A549 (cell line): Measurements from ENCODE around the gene ADNP2. TPM values are rescaled to one million over a fixed set of nuclear protein-coding genes. Genes with fewer than 3 reads are reported as not detected.

Experiments
- ATAC-seq, 2 experiments: fragments of 200-7000 bp in 1 of 2; fragments of >200 bp in 1 of 2; cut with Nextera tagmentation in 1 of 2; cut with Tn5 transposase in 1 of 2; 3 replicates each; pipeline versions ENCODE4 v1.8.0 to v1.9.1; 2018 to 2020; ENCODE audit warnings: mild to moderate bottlenecking in 1 of 2, moderate library complexity in 1 of 2
- CTCF ChIA-PET: fragments of 300-600 bp; sonication (Branson Sonifier 250); formaldehyde crosslinking; extraction: SDS; loops from one replicate; lab custom pipeline; 2021; ENCODE audit warnings: antibody characterized with exemption, inconsistent platforms; lab: Yijun Ruan, JAX
- POLR2A ChIA-PET: fragments of 350-600 bp; formaldehyde crosslinking; extraction: SDS; loops from one replicate; lab custom pipeline; 2021; ENCODE audit warnings: antibody characterized with exemption, inconsistent platforms; lab: Yijun Ruan, JAX
- DNase-seq, 2 experiments: peaks; one replicate each; pipeline versions ENCODE4 v3.0.0 to v3.0.0-alpha.2; 2011 to 2016; ENCODE audit warnings: low read depth in 1 of 2, low spot score in 1 of 2
- FAIRE-seq: peaks from 2 replicates; lab custom pipeline; 2011; peaks lifted over from hg19 to GRCh38; lab: Jason Lieb, UNC
- H3K27ac ChIP-seq, 2 experiments: fragments of >200 bp; sonication (Bioruptor Twin); formaldehyde crosslinking; 3 replicates each; pipeline ENCODE4 v1.5.1; 2016 to 2017
- H3K4me1 ChIP-seq: fragments of >200 bp; sonication (Bioruptor Twin); formaldehyde crosslinking; 3 replicates; pipeline ENCODE4 v1.6.1; 2016
- H3K4me2 ChIP-seq: fragments of >200 bp; sonication (Bioruptor Twin); formaldehyde crosslinking; 3 replicates; pipeline ENCODE4 v1.6.1; 2016
- H3K4me3 ChIP-seq: fragments of >200 bp; sonication (Bioruptor Twin); formaldehyde crosslinking; 3 replicates; pipeline ENCODE4 v1.5.1; 2016
- H3K9me3 ChIP-seq: fragments of >200 bp; sonication (Bioruptor Twin); formaldehyde crosslinking; 3 replicates; pipeline ENCODE4 v1.6.1; 2016
- CHD4 ChIP-seq: fragments of 200-600 bp; sonication (generic); IDR thresholded peaks from 2 replicates; pipeline ENCODE4 v1.6.1; 2016; ENCODE audit warnings: antibody characterized with exemption, mild to moderate bottlenecking, borderline replicate concordance
- EHF ChIP-seq: fragments of 250-450 bp; sonication (Bioruptor Pico); IDR thresholded peaks from 2 replicates; pipeline ENCODE4 v1.5.0; 2020; ENCODE audit warnings: mild to moderate bottlenecking
- EP300 ChIP-seq, 2 experiments: fragments of >200 bp; sonication (Bioruptor Twin); formaldehyde crosslinking; IDR thresholded peaks; 2 replicates in 1 of 2; 3 replicates in 1 of 2; pipeline ENCODE4 v1.6.1; 2016 to 2017
- ESRRA ChIP-seq: fragments of 150-350 bp; IDR thresholded peaks from 2 replicates; pipeline ENCODE4 v1.6.1; 2014; ENCODE audit warnings: mild to moderate bottlenecking, low read length, borderline replicate concordance
- FOSL2 ChIP-seq, 2 experiments: fragments of 450-650 bp in 1 of 2; fragments of >200 bp in 1 of 2; sonication (Bioruptor Twin) in 1 of 2; formaldehyde crosslinking; IDR thresholded peaks; 2 replicates each; pipeline versions ENCODE4 v1.5.0 to v1.6.1; 2016 to 2020; ENCODE audit warnings: mild to moderate bottlenecking in 1 of 2, moderate library complexity in 1 of 2
- JUNB ChIP-seq: fragments of >200 bp; sonication (Bioruptor Twin); formaldehyde crosslinking; IDR thresholded peaks from 2 replicates; pipeline ENCODE4 v1.6.1; 2016
- KDM1A ChIP-seq: fragments of 200-600 bp; sonication (generic); IDR thresholded peaks from 2 replicates; pipeline ENCODE4 v1.6.1; 2016; ENCODE audit warnings: low read depth, mild to moderate bottlenecking
- MYC ChIP-seq: IDR thresholded peaks from 2 replicates; pipeline ENCODE4 v1.6.1; 2012; ENCODE audit warnings: mild to moderate bottlenecking, inconsistent platforms, low read length, improper control_type of control experiment, borderline replicate concordance
- NR3C1 ChIP-seq: fragments of >200 bp; sonication (Bioruptor Twin); formaldehyde crosslinking; IDR thresholded peaks from 3 replicates; pipeline ENCODE4 v1.6.1; 2017
- PHF8 ChIP-seq: fragments of 200-600 bp; sonication (generic); IDR thresholded peaks from 2 replicates; pipeline ENCODE4 v1.6.1; 2016; ENCODE audit warnings: low read depth, mild to moderate bottlenecking, antibody characterized with exemption, moderate library complexity, borderline replicate concordance
- RCOR1 ChIP-seq: fragments of 150-350 bp; IDR thresholded peaks from 2 replicates; pipeline ENCODE4 v1.6.1; 2014; ENCODE audit warnings: antibody characterized with exemption, low read length, low read depth
- RNF2 ChIP-seq: fragments of 200-600 bp; sonication (generic); IDR thresholded peaks from 2 replicates; pipeline ENCODE4 v1.6.1; 2016; ENCODE audit warnings: low read depth, mild to moderate bottlenecking, antibody characterized with exemption, moderate library complexity, borderline replicate concordance
- TFCP2L1 ChIP-seq: fragments of 250-450 bp; sonication (Bioruptor Pico); IDR thresholded peaks from 2 replicates; pipeline ENCODE4 v1.5.0; 2021; ENCODE audit warnings: mild to moderate bottlenecking
- TP53 ChIP-seq: fragments of 250-450 bp; sonication (Bioruptor Pico); IDR thresholded peaks from 2 replicates; pipeline ENCODE4 v1.5.0; 2021; ENCODE audit warnings: mild to moderate bottlenecking, moderate library complexity
- ZC3H11A ChIP-seq: fragments of 450-650 bp; IDR thresholded peaks from 2 replicates; pipeline ENCODE4 v1.6.1; 2014; ENCODE audit warnings: antibody characterized with exemption, mild to moderate bottlenecking
- ZFP36 ChIP-seq: fragments of 450-650 bp; IDR thresholded peaks from 2 replicates; pipeline ENCODE4 v1.6.1; 2014; ENCODE audit warnings: borderline replicate concordance; ENCODE audit not compliant: partially characterized antibody
- ZSCAN20 ChIP-seq: fragments of 250-450 bp; sonication (Bioruptor Pico); IDR thresholded peaks from 2 replicates; pipeline ENCODE4 v1.8.0; 2022; ENCODE audit warnings: mild to moderate bottlenecking, moderate library complexity
- WGBS: methylation state at CpG from one replicate; pipeline ENCODE4 v1.1.6; 2017; ENCODE audit errors: missing lambda C conversion rate; 5-methylcytosine and 5-hydroxymethylcytosine counted together
- polyA plus RNA-seq, 4 experiments: library from polyadenylated mRNA; depleted of rRNA in 3 of 4; stranded (reverse); fragments of >200 nt; fragmentation: RNase III in 1 of 4; extraction: RNeasy Plus Mini Kit Qiagen cat#74134 plus additional on column Dnase treatment in 1 of 4; gene quantifications; 2 replicates in 3 of 4; 3 replicates in 1 of 4; pipeline ENCODE4 v1.2.3, GENCODE V29; 2011 to 2017
- TF ChIP-seq, protein P1 (sequence below): fragments of 450-650 bp; IDR thresholded peaks from 2 replicates; pipeline ENCODE4 v1.6.1; 2014; ENCODE audit warnings: antibody characterized with exemption
- TF ChIP-seq, protein P2 (sequence below): fragments of >200 bp; sonication (Bioruptor Twin); formaldehyde crosslinking; IDR thresholded peaks from 3 replicates; pipeline ENCODE4 v1.5.1; 2016
- TF ChIP-seq, protein P3 (sequence below): fragments of 250-450 bp; sonication (Bioruptor Pico); IDR thresholded peaks from 2 replicates; pipeline ENCODE4 v1.5.0; 2020; ENCODE audit warnings: low read depth, mild to moderate bottlenecking, moderate library complexity
- TF ChIP-seq, protein P4 (sequence below): fragments of 150-350 bp; IDR thresholded peaks from 2 replicates; pipeline ENCODE4 v1.6.1; 2014; ENCODE audit warnings: low read depth, mild to moderate bottlenecking, low read length
- TF ChIP-seq, protein P5 (sequence below): fragments of >200 bp; sonication (Bioruptor Twin); formaldehyde crosslinking; IDR thresholded peaks from 3 replicates; pipeline ENCODE4 v1.6.1; 2016

Gene ADNP2
- polyA plus RNA-seq, 2 of the 4 experiments (the other 2 are of a cell fraction), result 9.8 to 9.9 TPM

DNA sequence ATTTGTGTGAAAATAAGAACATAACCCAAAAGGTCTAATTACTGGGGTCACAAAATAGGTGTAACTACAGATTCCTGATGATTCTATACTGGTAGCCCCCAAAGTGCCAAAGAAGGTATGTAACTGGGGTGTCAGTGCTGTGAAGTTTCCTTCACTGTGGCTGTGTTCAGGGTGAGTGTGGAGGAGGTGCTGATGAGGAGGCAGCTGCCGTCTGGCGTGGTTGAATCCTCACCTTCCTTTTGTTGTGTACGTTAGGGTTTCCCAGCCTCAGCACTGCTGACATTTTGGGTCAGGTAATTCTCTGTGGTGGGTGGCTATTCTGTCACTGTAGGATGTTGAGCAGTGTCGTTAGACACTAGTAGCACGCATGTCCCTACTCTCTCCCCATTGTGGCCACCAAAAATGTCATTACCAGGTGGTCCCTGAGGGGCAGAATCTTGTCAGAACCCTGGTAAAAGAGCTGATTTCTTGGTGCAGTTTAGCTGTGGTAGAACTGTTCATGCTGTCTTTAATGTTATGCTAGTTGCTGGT is 31.5 kb downstream of the ADNP2 start (continued):
- TF ChIP-seq NR3C1, result no peak
- no peak for TF ChIP-seq ZFP36
- TF ChIP-seq KDM1A, result no peak
- TF ChIP-seq, protein P1, sequence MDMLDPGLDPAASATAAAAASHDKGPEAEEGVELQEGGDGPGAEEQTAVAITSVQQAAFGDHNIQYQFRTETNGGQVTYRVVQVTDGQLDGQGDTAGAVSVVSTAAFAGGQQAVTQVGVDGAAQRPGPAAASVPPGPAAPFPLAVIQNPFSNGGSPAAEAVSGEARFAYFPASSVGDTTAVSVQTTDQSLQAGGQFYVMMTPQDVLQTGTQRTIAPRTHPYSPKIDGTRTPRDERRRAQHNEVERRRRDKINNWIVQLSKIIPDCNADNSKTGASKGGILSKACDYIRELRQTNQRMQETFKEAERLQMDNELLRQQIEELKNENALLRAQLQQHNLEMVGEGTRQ, result no peak
- TF ChIP-seq RNF2, result no peak
- TF ChIP-seq FOSL2 (IDR thresholded peaks at IDR 0.05), result no peak
- no peak for TF ChIP-seq FOSL2 (CRISPR knock-in tag; IDR thresholded peaks at IDR 0.05)
- TF ChIP-seq RCOR1, result no peak

DNA sequence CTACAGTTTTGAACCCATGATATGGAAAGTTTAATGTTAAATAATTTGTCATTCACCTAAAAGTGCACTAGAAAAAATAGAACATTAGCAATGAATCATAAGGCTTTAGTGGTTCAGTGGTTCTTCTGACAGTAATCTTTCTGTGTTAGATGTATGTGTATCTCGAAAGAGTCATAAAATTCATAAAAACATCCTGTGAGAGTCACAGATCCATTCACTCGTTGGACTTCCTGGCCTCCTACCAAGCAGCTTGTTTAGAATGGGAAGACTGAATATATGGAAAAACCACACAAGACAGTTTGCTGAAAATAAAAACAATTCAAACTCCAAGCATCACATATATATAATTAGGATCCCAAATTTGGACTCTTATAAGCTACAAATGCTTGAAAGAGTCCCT is 34.8 kb downstream of the ADNP2 start:
- Histone ChIP-seq H3K4me1 (no peaks in the 10 kb centered on the region), H3K27ac (no peak overlapping the region), H3K4me3 (no peak overlapping the region), H3K9me3 (no peaks in the 10 kb centered on the region), H3K4me2 (no peak overlapping the region)
- POLR2A ChIA-PET, result no interaction called here
- DNase-seq (no peak), ATAC-seq (no peak), FAIRE-seq (no peak)
- TF ChIP-seq JUNB (no peak), TFCP2L1 (CRISPR knock-in tag) (no peak), RCOR1 (no peak), EHF (CRISPR knock-in tag) (no peak), ZFP36 (no peak), CHD4 (no peak), ESRRA (no peak), EP300 (IDR thresholded peaks at IDR 0.05) (no peak), PHF8 (no peak), MYC (no peak), ZSCAN20 (CRISPR knock-in tag) (no peak), ZC3H11A (no peak), TP53 (CRISPR knock-in tag) (no peak)
- TF ChIP-seq, protein P2, sequence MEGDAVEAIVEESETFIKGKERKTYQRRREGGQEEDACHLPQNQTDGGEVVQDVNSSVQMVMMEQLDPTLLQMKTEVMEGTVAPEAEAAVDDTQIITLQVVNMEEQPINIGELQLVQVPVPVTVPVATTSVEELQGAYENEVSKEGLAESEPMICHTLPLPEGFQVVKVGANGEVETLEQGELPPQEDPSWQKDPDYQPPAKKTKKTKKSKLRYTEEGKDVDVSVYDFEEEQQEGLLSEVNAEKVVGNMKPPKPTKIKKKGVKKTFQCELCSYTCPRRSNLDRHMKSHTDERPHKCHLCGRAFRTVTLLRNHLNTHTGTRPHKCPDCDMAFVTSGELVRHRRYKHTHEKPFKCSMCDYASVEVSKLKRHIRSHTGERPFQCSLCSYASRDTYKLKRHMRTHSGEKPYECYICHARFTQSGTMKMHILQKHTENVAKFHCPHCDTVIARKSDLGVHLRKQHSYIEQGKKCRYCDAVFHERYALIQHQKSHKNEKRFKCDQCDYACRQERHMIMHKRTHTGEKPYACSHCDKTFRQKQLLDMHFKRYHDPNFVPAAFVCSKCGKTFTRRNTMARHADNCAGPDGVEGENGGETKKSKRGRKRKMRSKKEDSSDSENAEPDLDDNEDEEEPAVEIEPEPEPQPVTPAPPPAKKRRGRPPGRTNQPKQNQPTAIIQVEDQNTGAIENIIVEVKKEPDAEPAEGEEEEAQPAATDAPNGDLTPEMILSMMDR, result no peak
- TF ChIP-seq, protein P3, sequence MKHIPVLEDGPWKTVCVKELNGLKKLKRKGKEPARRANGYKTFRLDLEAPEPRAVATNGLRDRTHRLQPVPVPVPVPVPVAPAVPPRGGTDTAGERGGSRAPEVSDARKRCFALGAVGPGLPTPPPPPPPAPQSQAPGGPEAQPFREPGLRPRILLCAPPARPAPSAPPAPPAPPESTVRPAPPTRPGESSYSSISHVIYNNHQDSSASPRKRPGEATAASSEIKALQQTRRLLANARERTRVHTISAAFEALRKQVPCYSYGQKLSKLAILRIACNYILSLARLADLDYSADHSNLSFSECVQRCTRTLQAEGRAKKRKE (CRISPR knock-in tag), result no peak
- TF ChIP-seq, protein P4, sequence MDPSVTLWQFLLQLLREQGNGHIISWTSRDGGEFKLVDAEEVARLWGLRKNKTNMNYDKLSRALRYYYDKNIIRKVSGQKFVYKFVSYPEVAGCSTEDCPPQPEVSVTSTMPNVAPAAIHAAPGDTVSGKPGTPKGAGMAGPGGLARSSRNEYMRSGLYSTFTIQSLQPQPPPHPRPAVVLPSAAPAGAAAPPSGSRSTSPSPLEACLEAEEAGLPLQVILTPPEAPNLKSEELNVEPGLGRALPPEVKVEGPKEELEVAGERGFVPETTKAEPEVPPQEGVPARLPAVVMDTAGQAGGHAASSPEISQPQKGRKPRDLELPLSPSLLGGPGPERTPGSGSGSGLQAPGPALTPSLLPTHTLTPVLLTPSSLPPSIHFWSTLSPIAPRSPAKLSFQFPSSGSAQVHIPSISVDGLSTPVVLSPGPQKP, result no peak
- TF ChIP-seq, protein P5, sequence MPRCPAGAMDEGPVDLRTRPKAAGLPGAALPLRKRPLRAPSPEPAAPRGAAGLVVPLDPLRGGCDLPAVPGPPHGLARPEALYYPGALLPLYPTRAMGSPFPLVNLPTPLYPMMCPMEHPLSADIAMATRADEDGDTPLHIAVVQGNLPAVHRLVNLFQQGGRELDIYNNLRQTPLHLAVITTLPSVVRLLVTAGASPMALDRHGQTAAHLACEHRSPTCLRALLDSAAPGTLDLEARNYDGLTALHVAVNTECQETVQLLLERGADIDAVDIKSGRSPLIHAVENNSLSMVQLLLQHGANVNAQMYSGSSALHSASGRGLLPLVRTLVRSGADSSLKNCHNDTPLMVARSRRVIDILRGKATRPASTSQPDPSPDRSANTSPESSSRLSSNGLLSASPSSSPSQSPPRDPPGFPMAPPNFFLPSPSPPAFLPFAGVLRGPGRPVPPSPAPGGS, result no peak
- WGBS, result 61% methylated on average over 2 of the region's 2 CpGs
- CTCF ChIA-PET, result interaction anchor here (1.0 to 1.1 kb wide), 2 partner anchors 14 to 109 kb away, joined by 3 to 4 read pairs; no protein-coding TSS in a partner anchor
